ENCODE measurements around the gene TMEM270.
A peak's percentile ranks its signal among the peaks of the same experiment; 100 is the strongest.

TMEM270 gene

GRCh38 chr7:73822319-73823173 is 38.4 kb upstream of the TMEM270 start:
- TF ChIP-seq, protein P1, sequence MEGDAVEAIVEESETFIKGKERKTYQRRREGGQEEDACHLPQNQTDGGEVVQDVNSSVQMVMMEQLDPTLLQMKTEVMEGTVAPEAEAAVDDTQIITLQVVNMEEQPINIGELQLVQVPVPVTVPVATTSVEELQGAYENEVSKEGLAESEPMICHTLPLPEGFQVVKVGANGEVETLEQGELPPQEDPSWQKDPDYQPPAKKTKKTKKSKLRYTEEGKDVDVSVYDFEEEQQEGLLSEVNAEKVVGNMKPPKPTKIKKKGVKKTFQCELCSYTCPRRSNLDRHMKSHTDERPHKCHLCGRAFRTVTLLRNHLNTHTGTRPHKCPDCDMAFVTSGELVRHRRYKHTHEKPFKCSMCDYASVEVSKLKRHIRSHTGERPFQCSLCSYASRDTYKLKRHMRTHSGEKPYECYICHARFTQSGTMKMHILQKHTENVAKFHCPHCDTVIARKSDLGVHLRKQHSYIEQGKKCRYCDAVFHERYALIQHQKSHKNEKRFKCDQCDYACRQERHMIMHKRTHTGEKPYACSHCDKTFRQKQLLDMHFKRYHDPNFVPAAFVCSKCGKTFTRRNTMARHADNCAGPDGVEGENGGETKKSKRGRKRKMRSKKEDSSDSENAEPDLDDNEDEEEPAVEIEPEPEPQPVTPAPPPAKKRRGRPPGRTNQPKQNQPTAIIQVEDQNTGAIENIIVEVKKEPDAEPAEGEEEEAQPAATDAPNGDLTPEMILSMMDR (IDR thresholded peaks at IDR 0.05; ENCODE audit: low read depth, low read length, missing control alignments) = no peak
- peak; percentile 81 for DNase-seq (ENCODE audit: extremely low read depth, low read depth)

GRCh38 chr7:73823257-73823656 is 37.7 kb upstream of the TMEM270 start:
- TF ChIP-seq, protein P1 (IDR thresholded peaks at IDR 0.05; ENCODE audit: low read depth, low read length, missing control alignments) = no peak
- no peak for DNase-seq (ENCODE audit: extremely low read depth, low read depth)
- no peak overlapping the region for H3K4me3 ChIP-seq (replicated peaks; ENCODE audit: low read depth, low read length)

More at GRCh38 chr7:73822319-73823173, 38.4 kb upstream of the TMEM270 start:
- H3K4me3 ChIP-seq (replicated peaks; ENCODE audit: low read depth, low read length) = no peak overlapping the region

DNA sequence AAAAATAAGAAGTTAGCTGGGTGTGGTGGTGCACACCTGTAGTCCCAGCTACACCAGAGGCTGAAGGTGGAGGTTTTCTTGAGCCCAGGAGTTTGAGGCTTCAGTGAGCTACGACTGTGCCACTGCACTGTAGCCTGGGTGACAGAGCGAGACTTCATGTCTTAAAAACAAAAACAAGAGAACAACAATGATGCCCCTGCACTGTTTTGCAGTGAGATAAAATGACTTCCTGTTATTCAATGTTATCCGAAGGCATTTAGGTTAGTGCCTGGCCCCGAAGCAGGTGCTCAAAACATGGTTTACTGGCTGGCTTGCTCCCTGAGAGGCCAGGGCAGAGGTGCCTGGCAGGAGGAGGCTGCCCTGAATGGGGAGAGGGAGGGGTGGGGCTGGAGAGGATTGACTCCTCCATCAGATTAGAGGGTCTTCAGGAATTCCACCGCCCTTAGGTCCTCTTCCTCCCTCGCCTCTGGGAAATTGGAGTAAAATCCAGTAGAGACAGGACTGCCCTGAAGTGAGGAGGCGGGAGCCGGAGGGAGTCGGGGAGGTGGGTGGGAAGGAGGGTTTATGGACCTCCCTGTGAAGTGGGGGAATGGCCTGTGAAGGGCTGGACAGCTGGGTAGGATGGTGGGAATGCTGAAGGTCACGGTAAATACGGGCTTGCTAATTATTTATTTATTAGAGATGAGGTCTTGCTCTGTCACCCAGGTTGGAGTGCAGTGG is 36.9 kb upstream of the TMEM270 start:
- H3K4me3 ChIP-seq (replicated peaks; ENCODE audit: low read depth, low read length) = no peak overlapping the region
- no peak for DNase-seq (ENCODE audit: extremely low read depth, low read depth)
- TF ChIP-seq, protein P1 (IDR thresholded peaks at IDR 0.05; ENCODE audit: low read depth, low read length, missing control alignments) = no peak

GRCh38 chr7:73824986-73825385 is 36.0 kb upstream of the TMEM270 start:
- TF ChIP-seq, protein P1 (IDR thresholded peaks at IDR 0.05; ENCODE audit: low read depth, low read length, missing control alignments) = no peak
- no peak for DNase-seq (ENCODE audit: extremely low read depth, low read depth)
- H3K4me3 ChIP-seq (replicated peaks; ENCODE audit: low read depth, low read length) = no peak overlapping the region

- no peak for DNase-seq (ENCODE audit: extremely low read depth, low read depth)
- TF ChIP-seq, protein P1 (IDR thresholded peaks at IDR 0.05; ENCODE audit: low read depth, low read length, missing control alignments) = no peak
- H3K4me3 ChIP-seq (replicated peaks; ENCODE audit: low read depth, low read length) = no peak overlapping the region
Observed at GRCh38 chr7:73827567-73828106, 33.3 kb upstream of the TMEM270 start.

GRCh38 chr7:73828107-73828803 is 32.7 kb upstream of the TMEM270 start:
- TF ChIP-seq, protein P1 (IDR thresholded peaks at IDR 0.05; ENCODE audit: low read depth, low read length, missing control alignments) = no peak
- no peak overlapping the region for H3K4me3 ChIP-seq (replicated peaks; ENCODE audit: low read depth, low read length)
- DNase-seq (ENCODE audit: extremely low read depth, low read depth) = no peak
